NCI-H345 treated with DMSO at 0.1 percent for 48 hours (cell line): ENCODE data around the gene ADRM1.

ENCODE experiments used
- DNase-seq: peaks from one replicate; lab custom pipeline; 2025; ENCODE audit not compliant: unreplicated experiment; lab: John Stamatoyannopoulos, UW

The ADRM1 gene

DNA sequence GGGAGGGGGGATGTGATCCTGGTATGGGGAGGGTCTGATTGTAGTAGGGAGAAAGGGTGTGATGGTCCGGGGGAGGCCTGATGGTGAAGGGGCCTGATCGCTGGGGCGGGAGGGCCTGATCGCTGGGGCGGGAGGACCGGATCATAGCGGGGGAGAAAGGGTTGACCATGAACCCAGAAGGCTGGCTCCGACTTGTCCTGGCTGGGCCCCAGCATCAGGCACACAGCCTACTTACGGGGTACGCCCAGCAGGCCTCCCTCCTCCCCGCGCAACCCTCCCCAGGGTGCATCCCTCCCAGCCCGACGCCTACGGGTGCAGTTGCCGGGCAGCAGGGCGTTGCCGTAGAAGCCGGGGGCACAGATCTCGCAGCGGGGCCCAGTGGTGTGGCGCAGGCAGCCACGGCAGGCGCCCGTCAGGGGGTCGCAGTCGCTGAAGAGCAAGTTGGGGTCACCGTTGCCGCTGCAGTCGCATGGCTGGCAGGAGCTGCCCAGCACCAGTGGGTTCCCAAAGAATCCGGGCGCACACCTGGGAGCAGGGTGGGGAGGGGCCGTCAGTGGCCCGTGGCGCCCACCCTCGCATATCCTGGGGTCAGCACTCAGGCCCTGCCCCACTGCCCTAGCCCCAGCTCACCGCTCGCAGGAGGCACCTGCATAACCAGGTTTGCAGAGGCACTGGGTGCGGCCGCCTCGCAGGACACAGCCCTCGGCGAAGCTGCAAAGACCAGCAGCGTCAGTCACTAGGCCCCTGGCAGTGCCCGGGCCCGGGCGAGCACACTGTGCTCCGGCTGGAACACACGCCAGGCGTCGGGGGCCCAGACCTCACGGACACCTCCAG is 20.6 kb downstream of the ADRM1 start:
- DNase-seq = no peak

- DNase-seq = no peak
Measured at GRCh38 chr20:62323980-62324906, 21.4 kb downstream of the ADRM1 start.

DNA sequence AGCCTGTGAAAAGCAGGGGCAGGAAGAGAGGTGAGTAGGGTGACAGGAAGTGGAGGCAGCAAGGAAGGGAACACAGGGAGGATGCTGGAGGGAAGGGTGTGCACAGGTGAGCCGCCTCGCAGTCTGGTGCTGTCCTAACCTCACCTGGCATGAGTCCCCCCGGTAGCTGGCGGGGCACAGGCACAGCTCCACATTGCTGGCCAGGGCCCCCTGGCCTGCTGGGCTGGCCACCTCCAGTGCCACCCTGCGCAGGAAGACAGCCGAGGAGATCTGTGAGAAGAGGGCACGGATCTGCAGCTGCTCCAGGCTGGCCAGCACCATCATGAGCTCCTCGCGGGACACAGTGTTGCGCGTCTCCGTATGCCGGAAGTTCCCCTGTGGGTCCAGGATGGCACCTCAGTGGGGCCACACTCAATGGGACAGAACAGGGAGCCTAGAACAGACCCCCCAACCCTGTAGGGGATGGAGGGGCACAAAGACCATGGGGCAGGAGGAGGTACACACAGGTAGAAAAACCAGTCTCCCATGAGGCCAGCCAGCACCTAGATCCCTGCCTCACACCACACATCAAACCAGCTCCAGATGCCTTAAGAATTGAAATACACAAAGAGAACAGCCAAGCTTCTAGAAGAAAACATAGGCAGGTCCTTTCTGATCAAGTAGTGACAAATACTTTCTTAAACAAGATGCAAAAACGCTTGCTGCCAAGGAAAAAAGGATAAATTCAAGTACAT is 22.5 kb downstream of the ADRM1 start:
- no peak for DNase-seq

DNA sequence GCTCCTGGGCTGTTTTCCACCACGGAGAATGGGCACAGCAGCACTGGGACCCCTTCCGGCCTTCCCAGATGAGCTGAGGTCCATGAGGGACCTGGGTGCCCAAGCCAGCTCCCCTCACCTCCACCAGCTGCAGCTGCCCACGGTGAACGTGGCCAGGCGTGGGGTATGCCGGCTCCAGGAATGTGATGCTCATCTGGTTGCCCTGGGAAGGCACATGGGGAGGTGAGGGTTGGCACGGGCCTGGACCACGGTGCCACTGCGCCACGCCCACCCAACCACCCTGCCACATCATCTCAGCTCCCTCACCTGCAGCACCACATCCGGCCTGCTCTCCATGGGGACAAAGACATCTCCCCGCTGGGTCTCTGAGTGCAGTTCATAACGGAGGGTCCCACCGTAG is 23.8 kb downstream of the ADRM1 start:
- DNase-seq = no peak

DNA sequence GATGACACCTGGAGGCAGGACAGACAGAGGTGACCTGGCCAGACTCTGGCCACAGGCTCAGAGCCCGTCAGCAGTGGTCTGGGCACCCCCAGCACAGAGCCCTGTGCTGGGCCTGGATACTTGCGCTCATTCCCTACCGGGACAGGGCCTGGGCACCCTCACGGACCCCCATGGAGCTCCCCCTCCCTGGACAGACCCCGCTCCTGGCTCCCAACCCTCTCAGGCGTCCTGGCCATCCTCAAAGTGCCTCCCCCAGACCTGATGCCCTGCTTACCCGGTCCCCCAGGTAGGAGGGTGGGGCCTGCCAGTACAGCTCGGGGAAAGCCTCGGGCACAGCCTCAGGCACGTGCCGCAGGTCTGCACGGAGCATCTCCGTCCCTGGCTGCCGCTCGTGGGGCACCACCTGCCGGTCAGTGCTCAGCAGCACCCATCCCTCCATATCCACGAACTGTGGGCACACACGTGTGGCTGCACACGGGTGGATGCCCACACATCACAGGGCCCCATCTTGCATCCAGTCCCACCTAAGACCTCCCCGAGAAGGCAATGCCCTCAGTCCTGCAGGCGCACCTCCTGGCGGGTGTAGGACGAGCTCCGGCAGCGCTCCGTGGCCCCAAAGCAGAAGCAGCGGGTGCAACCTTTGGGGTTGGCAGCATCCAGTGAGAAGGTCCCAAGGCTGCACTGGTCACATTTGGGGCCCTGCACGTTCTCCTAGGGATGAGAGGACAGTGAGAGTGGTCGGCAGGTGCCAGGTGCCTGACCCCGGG is 24.3 kb downstream of the ADRM1 start:
- no peak for DNase-seq

DNA sequence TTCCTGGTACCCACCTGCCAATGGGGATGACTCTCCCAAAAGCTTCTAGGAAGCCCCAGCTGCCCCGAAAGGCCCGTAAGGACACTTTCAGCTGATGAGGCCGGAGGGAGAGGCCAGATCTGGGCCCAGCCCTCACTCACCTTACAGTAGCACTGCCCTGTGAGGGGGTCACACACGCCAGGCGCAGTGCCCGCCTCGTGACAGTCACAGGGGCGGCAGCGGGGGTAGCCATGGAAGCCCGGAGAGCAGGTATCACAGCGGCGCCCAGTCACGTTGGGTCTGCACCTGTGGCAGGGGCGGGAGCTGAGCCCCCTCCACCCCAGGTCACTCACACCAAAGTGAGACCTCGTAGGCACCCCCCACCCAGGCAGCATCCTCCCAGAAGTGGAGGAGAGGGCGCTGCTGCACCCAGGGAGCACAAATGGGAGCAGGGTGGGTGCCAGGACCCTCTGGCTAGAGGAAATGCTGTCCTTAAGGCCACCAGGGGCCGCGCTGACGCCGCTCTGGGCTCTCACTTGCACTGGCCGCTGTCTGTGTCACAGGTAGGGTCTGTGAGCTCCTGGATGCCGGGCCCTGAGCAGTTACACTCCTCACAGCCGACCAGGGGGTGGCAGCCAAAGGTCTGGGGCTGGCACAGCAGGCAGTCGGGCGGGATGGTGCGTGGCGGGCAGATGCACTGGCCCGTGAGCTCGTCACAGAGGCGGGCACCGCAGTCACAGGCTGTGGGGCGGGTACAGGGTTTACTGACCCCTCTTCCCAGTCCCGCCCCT is 25.1 kb downstream of the ADRM1 start:
- DNase-seq = no peak

- DNase-seq = no peak
Measured at GRCh38 chr20:62328684-62329388, 26.0 kb downstream of the ADRM1 start.

DNA sequence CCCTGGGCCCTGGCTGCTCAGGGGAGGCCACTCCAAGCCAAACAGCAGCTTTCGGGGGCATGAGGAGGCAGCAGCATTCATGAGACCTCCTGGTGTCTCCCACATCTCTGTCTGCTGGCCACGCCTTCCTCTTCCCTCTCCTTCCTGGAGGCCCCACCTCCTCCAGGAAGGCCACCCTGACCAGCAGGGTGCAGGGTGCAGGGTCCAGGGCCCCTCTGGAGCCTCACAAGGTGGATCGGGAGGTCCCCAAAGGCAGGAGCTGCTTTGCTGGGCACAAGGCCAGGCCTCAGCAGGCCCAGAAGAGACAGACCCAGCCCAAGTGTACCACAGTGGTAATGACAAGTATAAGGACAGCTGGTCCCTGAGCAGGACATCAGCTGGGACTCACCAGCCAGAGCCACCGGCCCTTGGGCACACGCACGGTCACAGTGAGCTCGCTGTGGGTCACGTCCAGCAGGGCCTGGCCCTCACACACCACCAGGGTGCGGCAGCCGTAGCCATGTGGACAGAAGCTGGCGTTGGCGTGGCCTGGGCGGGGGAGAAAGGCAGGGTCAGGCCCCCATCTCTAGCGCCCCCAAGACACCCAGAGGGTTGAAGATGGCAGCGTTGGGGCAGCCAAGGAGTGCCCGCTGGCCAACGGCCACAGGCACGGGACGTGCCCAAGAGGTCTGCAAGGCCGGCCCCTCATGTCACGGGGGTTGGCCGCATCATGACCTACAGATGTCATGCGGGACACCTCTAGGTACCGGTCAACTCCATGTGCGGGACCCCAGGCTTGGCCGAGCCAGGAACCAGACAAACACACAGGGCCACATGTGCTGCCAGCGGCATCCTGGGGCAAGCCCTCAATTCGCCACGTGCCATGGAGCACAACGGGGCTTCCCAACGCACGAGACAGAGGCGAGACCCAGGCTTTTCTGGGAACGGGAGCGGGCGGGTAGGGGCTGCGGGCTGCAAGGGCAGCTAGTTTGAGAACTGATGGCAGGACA is 26.9 kb downstream of the ADRM1 start:
- no peak for DNase-seq

- DNase-seq = no peak
Measured at GRCh38 chr20:62330576-62331317, 27.9 kb downstream of the ADRM1 start.

DNA sequence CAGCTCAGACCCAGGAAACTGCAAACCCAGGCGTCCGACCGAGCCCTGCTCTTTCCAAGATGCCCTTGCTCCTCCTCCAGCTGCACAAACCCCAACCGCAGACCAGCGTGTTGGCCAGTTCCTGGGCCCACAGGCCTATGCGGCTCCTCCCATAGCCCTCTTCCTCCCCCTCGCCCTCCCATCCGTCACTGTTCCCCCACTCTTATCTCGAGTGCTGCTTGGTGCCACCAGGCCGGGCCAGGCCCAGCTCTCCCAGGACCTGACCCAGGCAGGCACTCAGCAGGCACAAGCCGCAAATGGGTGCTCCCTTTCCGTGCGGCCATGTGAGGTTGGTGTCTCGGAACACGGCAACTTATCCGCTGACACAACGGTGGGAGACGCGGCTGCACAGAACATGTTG is 28.6 kb downstream of the ADRM1 start:
- no peak for DNase-seq

- no peak for DNase-seq
Measured at GRCh38 chr20:62332421-62332820, 29.6 kb downstream of the ADRM1 start.

GRCh38 chr20:62332989-62333819 is 30.4 kb downstream of the ADRM1 start:
- no peak for DNase-seq

- DNase-seq = no peak
Measured at GRCh38 chr20:62333820-62334595, 31.2 kb downstream of the ADRM1 start.

DNA sequence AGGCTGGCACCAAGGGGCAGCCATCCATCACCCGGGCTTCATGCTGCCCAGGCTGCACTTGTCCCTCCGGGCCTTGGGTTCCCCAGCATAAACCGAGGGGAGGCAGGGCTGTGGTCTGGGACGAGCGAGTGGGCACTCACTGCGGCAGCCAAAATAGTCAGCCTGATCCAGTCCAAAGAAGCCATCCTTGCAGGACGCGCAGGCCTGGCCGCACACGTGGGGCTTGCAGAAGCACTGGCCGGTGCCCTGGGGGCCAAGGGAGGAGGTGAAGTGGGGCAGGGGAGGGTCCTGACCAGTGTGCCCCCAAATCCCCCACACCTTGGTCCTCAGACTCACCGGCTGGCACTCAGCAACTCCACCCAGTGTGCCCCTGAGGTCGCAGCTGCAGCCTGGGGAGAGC is 32.1 kb downstream of the ADRM1 start:
- DNase-seq = no peak

DNA sequence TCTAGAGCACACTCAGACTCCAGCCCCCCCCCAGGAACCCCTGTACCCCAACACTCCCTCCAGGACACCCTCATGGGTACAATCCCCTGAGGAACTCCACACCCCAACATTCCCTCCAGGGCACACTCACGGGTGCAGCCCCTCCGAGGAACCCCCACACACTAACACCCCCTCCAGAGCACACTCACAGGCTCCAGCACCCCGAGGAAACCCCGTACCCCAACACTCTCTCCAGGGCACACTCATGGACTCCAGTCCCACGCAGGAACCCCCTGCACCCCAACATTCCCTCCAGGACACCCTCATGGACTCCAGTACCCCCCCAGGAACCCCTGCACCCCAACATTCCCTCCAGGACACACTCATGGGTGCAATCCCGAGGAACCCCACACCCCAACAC is 32.7 kb downstream of the ADRM1 start:
- DNase-seq = no peak

- DNase-seq = no peak
Measured at GRCh38 chr20:62336329-62336728, 33.5 kb downstream of the ADRM1 start.
